ENCODE results near the gene PRRT4. TPM values are rescaled to one million over a fixed set of nuclear protein-coding genes. Genes with fewer than 3 reads are reported as not detected.

The PRRT4 gene
- total and polyA plus RNA-seq, 4 experiments from 2014 or later, result 0.11 to 0.58 (median 0.34) TPM

Other genes with a start within 250 kb of the PRRT4 start
- gene LEP, start 120.4 kb downstream of the PRRT4 start, total RNA-seq, result not detected
- gene LEP, start 120.4 kb downstream of the PRRT4 start, polyA plus RNA-seq, result not detected
- gene RBM28, start 17.8 kb downstream of the PRRT4 start, total RNA-seq, result 10 to 100 TPM; 43.4 to 48.3 TPM
- gene RBM28, start 17.8 kb downstream of the PRRT4 start, polyA plus RNA-seq, result 1 to 10 TPM; 2.4 to 9.9 TPM
- gene IMPDH1, start 48.3 kb upstream of the PRRT4 start, total RNA-seq, result 10 to 100 TPM; 48.0 to 49.4 TPM
- 10 to 100 TPM; 43.0 to 55.9 TPM for gene IMPDH1, start 48.3 kb upstream of the PRRT4 start, polyA plus RNA-seq
- 1 to 10 TPM; 3.4 to 4.5 TPM for gene HILPDA, start 94.2 kb upstream of the PRRT4 start, total RNA-seq
- 1 to 10 TPM; 2.4 to 3.7 TPM for gene HILPDA, start 94.2 kb upstream of the PRRT4 start, polyA plus RNA-seq
- 10 to 100 TPM; 25.3 to 32.8 TPM for gene METTL2B, start 115.1 kb upstream of the PRRT4 start, total RNA-seq
- gene METTL2B, start 115.1 kb upstream of the PRRT4 start, polyA plus RNA-seq, result 10 to 100 TPM; 13.2 to 25.1 TPM